SK-N-SH (cell line): ENCODE results near the gene PDE10A. TPM values are rescaled to one million over a fixed set of nuclear protein-coding genes. Genes with fewer than 3 reads are reported as not detected.

Experiments
- CTCF ChIA-PET: fragments of 300-600, 350-600 bp; formaldehyde crosslinking; extraction: SDS; loops from one replicate; lab custom pipeline; 2021; lab: Yijun Ruan, JAX
- POLR2A ChIA-PET: fragments of 350-600 bp; sonication (Branson Sonifier 250); formaldehyde crosslinking; extraction: SDS; loops from one replicate; lab custom pipeline; 2020; ENCODE audit warnings: antibody characterized with exemption, inconsistent platforms; lab: Yijun Ruan, JAX
- DNase-seq: peaks from one replicate; pipeline ENCODE4 v3.0.0; 2012
- H2AFZ ChIP-seq: fragments of 200-600 bp; sonication (generic); 2 replicates; pipeline ENCODE4 v1.8.1; 2016; ENCODE audit warnings: antibody characterized with exemption, mild to moderate bottlenecking, low read depth
- H3F3A ChIP-seq: fragments of 200-600 bp; sonication (generic); replicated peaks from 2 replicates; pipeline ENCODE3; 2016; ENCODE audit warnings: antibody characterized with exemption, mild to moderate bottlenecking; ENCODE audit not compliant: insufficient read depth
- H3K27ac ChIP-seq, 2 experiments: fragments of 200-500 bp in 1 of 2; fragments of 200-600 bp in 1 of 2; sonication (Bioruptor generic) in 1 of 2; sonication (generic), shearing (Covaris generic) in 1 of 2; 2 replicates each; pipeline versions ENCODE4 v1.5.1 to v1.6.1; 2014 to 2016; ENCODE audit warnings: low read depth in 2 of 2, inconsistent platforms in 1 of 2, low read length in 1 of 2, mild to moderate bottlenecking in 1 of 2, mixed read lengths in 1 of 2
- H3K27me3 ChIP-seq: fragments of 200-600 bp; sonication (generic), shearing (Covaris generic); 2 replicates; pipeline ENCODE4 v1.6.1; 2016; ENCODE audit warnings: mixed run types; ENCODE audit not compliant: insufficient read depth
- H3K36me3 ChIP-seq, 2 experiments: fragments of 200-500 bp in 1 of 2; fragments of 200-600 bp in 1 of 2; sonication (Bioruptor generic) in 1 of 2; sonication (generic) in 1 of 2; replicated peaks in 1 of 2; 2 replicates each; pipeline versions ENCODE3 to v1.5.1; 2014 to 2016; ENCODE audit warnings: low read length in 1 of 2, mild to moderate bottlenecking in 1 of 2; ENCODE audit not compliant: insufficient read depth in 2 of 2, control insufficient read depth in 1 of 2
- H3K4me1 ChIP-seq, 2 experiments: fragments of 200-500 bp in 1 of 2; fragments of 200-600 bp in 1 of 2; sonication (Bioruptor generic) in 1 of 2; sonication (generic), shearing (Covaris generic) in 1 of 2; 2 replicates each; pipeline versions ENCODE4 v1.5.1 to v1.6.1; 2014 to 2016; ENCODE audit warnings: low read depth in 1 of 2, low read length in 1 of 2, mixed run types in 1 of 2; ENCODE audit not compliant: insufficient read depth in 2 of 2, control insufficient read depth in 1 of 2
- H3K4me2 ChIP-seq: fragments of 200-600 bp; sonication (generic), shearing (Covaris generic); 2 replicates; pipeline ENCODE4 v1.6.1; 2017; ENCODE audit warnings: mixed run types
- H3K4me3 ChIP-seq, 2 experiments: fragments of 200-500 bp in 1 of 2; fragments of 200-600 bp in 1 of 2; sonication (Bioruptor generic) in 1 of 2; sonication (generic), shearing (Covaris generic) in 1 of 2; 2 replicates each; pipeline versions ENCODE4 v1.5.1 to v1.8.1; 2014 to 2016; ENCODE audit warnings: low read depth in 2 of 2, inconsistent platforms in 1 of 2, low read length in 1 of 2, mild to moderate bottlenecking in 1 of 2, mixed read lengths in 1 of 2, moderate library complexity in 1 of 2
- H3K79me2 ChIP-seq: fragments of 200-600 bp; sonication (generic); 2 replicates; pipeline ENCODE4 v1.8.1; 2017; ENCODE audit warnings: mild to moderate bottlenecking; ENCODE audit not compliant: insufficient read depth
- H3K9ac ChIP-seq: fragments of 200-600 bp; sonication (generic); 2 replicates; pipeline ENCODE4 v1.6.1; 2017; ENCODE audit warnings: mixed run types
- H3K9me2 ChIP-seq: fragments of 200-600 bp; sonication (generic); 2 replicates; pipeline ENCODE4 v1.6.1; 2017; ENCODE audit warnings: mixed run types
- H3K9me3 ChIP-seq: fragments of 200-600 bp; sonication (generic); 2 replicates; pipeline ENCODE4 v1.6.1; 2017; ENCODE audit warnings: mixed run types, mild to moderate bottlenecking, moderate library complexity
- H4K20me1 ChIP-seq: fragments of 200-600 bp; sonication (generic); 2 replicates; pipeline ENCODE4 v1.6.1; 2017; ENCODE audit warnings: mild to moderate bottlenecking, mixed run types; ENCODE audit not compliant: insufficient read depth
- CHD2 ChIP-seq: fragments of 150-350 bp; IDR thresholded peaks from 2 replicates; pipeline ENCODE4 v1.6.1; 2018; ENCODE audit warnings: low read length; ENCODE audit not compliant: partially characterized antibody
- ELF1 ChIP-seq: IDR thresholded peaks from 2 replicates; pipeline ENCODE4 v1.4.0; 2012
- EP300 ChIP-seq, 2 experiments: IDR thresholded peaks; 2 replicates each; pipeline versions ENCODE4 v1.4.0 to v1.6.1; 2012; ENCODE audit warnings: borderline replicate concordance in 1 of 2, low read depth in 1 of 2, low read length in 1 of 2
- FOSL2 ChIP-seq: IDR thresholded peaks from 2 replicates; pipeline ENCODE4 v1.4.0; 2012; ENCODE audit warnings: low read depth, mild to moderate bottlenecking, moderate library complexity, borderline replicate concordance
- JUND ChIP-seq: IDR thresholded peaks from 2 replicates; pipeline ENCODE4 v1.4.0; 2012
- NFIC ChIP-seq: IDR thresholded peaks from 2 replicates; pipeline ENCODE4 v1.4.0; 2012; ENCODE audit warnings: borderline replicate concordance
- NRF1 ChIP-seq: IDR thresholded peaks from 2 replicates; pipeline ENCODE4 v1.6.1; 2012; ENCODE audit warnings: low read depth, mild to moderate bottlenecking, low read length
- POLR2AphosphoS5 ChIP-seq: IDR thresholded peaks from 2 replicates; pipeline ENCODE4 v1.6.1; 2012; ENCODE audit warnings: low read depth, low read length
- RXRA ChIP-seq: IDR thresholded peaks from 2 replicates; pipeline ENCODE4 v1.4.0; 2012; ENCODE audit warnings: low read depth, mild to moderate bottlenecking, borderline replicate concordance
- SIN3A ChIP-seq: IDR thresholded peaks from 2 replicates; pipeline ENCODE4 v1.6.1; 2012; ENCODE audit warnings: low read depth, mild to moderate bottlenecking, low read length, moderate library complexity, borderline replicate concordance
- TCF12 ChIP-seq: IDR thresholded peaks from 2 replicates; pipeline ENCODE4 v1.4.0; 2012
- WGBS: methylation state at CpG from one replicate; pipeline ENCODE4 v1.1.6; 2017; ENCODE audit warnings: low lambda C conversion rate; 5-methylcytosine and 5-hydroxymethylcytosine counted together
- polyA plus RNA-seq, 3 experiments: library from polyadenylated mRNA; depleted of rRNA; stranded (reverse); fragments of >200 nt; gene quantifications; 2 replicates each; pipeline ENCODE4 v1.2.3, GENCODE V29; 2012
- TF ChIP-seq, protein P1 (sequence below): fragments of 200-600 bp; sonication (generic); IDR thresholded peaks from 2 replicates; pipeline ENCODE4 v1.6.1; 2017; ENCODE audit warnings: antibody characterized with exemption, mild to moderate bottlenecking, moderate library complexity
- TF ChIP-seq, protein P2 (sequence below): IDR thresholded peaks from 2 replicates; pipeline ENCODE4 v1.4.0; 2012; ENCODE audit warnings: low read depth, borderline replicate concordance
- TF ChIP-seq, protein P3 (sequence below): fragments of 150-350 bp; IDR thresholded peaks from 2 replicates; pipeline ENCODE4 v1.6.1; 2017; ENCODE audit warnings: antibody characterized with exemption, low read length, low read depth, borderline replicate concordance
- TF ChIP-seq, protein P4 (sequence below): fragments of 150-350 bp; IDR thresholded peaks from 2 replicates; pipeline ENCODE4 v1.6.1; 2016; ENCODE audit warnings: mild to moderate bottlenecking, low read depth, low read length

PDE10A gene
- polyA plus RNA-seq, 1 of the 3 experiments (the other 2 are of a cell fraction) = 0.43 TPM

DNA sequence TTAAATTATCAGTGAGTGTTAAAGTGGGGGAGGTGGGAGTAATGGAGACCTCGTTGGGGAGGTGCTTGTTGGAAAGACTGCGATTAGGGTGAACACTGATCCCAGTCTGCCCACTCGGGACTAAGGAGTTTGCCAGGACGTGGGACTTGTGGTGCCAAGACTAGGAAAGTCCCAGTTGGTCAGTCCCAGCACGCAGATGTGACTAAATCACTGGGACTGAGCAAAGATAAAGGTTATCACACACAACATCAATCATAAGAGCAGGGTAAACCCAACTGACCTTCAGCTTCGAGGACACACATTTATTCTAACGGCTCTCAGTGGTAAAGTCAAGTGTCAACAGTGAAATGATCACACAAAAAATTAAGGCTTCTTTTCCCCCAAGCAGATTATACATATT lies 45.5 kb downstream of the PDE10A start (continued):
- TF ChIP-seq, protein P1, sequence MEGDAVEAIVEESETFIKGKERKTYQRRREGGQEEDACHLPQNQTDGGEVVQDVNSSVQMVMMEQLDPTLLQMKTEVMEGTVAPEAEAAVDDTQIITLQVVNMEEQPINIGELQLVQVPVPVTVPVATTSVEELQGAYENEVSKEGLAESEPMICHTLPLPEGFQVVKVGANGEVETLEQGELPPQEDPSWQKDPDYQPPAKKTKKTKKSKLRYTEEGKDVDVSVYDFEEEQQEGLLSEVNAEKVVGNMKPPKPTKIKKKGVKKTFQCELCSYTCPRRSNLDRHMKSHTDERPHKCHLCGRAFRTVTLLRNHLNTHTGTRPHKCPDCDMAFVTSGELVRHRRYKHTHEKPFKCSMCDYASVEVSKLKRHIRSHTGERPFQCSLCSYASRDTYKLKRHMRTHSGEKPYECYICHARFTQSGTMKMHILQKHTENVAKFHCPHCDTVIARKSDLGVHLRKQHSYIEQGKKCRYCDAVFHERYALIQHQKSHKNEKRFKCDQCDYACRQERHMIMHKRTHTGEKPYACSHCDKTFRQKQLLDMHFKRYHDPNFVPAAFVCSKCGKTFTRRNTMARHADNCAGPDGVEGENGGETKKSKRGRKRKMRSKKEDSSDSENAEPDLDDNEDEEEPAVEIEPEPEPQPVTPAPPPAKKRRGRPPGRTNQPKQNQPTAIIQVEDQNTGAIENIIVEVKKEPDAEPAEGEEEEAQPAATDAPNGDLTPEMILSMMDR = no peak
- TF ChIP-seq NFIC (no peak), JUND (no peak), POLR2AphosphoS5 (no peak), NRF1 (no peak), RXRA (no peak), FOSL2 (no peak), EP300 (IDR thresholded peaks at IDR 0.05; ENCODE audit: borderline replicate concordance in 1 of 2, low read depth in 1 of 2, low read length in 1 of 2) (no peak)
- TF ChIP-seq, protein P2, sequence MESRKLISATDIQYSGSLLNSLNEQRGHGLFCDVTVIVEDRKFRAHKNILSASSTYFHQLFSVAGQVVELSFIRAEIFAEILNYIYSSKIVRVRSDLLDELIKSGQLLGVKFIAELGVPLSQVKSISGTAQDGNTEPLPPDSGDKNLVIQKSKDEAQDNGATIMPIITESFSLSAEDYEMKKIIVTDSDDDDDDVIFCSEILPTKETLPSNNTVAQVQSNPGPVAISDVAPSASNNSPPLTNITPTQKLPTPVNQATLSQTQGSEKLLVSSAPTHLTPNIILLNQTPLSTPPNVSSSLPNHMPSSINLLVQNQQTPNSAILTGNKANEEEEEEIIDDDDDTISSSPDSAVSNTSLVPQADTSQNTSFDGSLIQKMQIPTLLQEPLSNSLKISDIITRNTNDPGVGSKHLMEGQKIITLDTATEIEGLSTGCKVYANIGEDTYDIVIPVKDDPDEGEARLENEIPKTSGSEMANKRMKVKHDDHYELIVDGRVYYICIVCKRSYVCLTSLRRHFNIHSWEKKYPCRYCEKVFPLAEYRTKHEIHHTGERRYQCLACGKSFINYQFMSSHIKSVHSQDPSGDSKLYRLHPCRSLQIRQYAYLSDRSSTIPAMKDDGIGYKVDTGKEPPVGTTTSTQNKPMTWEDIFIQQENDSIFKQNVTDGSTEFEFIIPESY = no peak
- TF ChIP-seq, protein P3, sequence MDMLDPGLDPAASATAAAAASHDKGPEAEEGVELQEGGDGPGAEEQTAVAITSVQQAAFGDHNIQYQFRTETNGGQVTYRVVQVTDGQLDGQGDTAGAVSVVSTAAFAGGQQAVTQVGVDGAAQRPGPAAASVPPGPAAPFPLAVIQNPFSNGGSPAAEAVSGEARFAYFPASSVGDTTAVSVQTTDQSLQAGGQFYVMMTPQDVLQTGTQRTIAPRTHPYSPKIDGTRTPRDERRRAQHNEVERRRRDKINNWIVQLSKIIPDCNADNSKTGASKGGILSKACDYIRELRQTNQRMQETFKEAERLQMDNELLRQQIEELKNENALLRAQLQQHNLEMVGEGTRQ = no peak
- TF ChIP-seq, protein P4, sequence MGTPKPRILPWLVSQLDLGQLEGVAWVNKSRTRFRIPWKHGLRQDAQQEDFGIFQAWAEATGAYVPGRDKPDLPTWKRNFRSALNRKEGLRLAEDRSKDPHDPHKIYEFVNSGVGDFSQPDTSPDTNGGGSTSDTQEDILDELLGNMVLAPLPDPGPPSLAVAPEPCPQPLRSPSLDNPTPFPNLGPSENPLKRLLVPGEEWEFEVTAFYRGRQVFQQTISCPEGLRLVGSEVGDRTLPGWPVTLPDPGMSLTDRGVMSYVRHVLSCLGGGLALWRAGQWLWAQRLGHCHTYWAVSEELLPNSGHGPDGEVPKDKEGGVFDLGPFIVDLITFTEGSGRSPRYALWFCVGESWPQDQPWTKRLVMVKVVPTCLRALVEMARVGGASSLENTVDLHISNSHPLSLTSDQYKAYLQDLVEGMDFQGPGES = no peak

DNA sequence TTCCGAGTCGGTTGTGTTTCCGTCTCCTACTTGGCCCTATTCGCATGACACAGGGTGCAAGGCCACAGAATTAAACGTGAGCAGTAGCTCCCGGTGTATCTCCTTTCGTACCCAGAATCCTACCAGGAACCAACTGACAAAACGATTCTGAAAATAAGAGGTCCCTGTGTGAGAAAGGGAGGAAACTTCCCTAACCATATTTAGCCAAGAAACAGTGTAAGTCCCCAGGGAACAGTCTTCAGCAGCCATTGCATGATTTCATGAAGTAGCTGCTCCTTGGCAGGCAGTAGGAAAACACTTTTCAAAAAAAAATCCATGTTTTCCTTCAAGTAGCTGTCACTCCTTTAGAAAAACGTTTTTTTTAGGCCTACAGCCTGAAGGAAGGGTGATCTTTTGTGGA lies 46.9 kb downstream of the PDE10A start:
- no peak for DNase-seq
- no peaks in the 10 kb centered on the region for H3K36me3 ChIP-seq
- no peaks in the 10 kb centered on the region for H3K79me2 ChIP-seq
- H4K20me1 ChIP-seq = no peaks in the 10 kb centered on the region
- H3K4me2 ChIP-seq = no peak overlapping the region
- no peaks in the 10 kb centered on the region for H3K27me3 ChIP-seq
- TF ChIP-seq, protein P1 = no peak
- TF ChIP-seq TCF12 (no peak), CHD2 (no peak), JUND (no peak), ELF1 (no peak), SIN3A (no peak)
- TF ChIP-seq, protein P3 = no peak
- ChIA-PET POLR2A (no interaction called here), CTCF (no interaction called here)
- H3K9me2 ChIP-seq = no peaks in the 10 kb centered on the region
- H3K27ac ChIP-seq = no peak overlapping the region
- no peaks in the 10 kb centered on the region for H3K4me1 ChIP-seq
- H3K4me3 ChIP-seq = no peak overlapping the region
- H2AFZ ChIP-seq = no peak overlapping the region
- 55% methylated on average over 9 of the region's 9 CpGs for WGBS
- no peaks in the 10 kb centered on the region for H3K9me3 ChIP-seq
- H3K9ac ChIP-seq = no peak overlapping the region
- no peaks in the 10 kb centered on the region for H3F3A ChIP-seq
